Measurements from ENCODE around the gene SMS. TPM values are rescaled to one million over a fixed set of nuclear protein-coding genes. Genes with fewer than 3 reads are reported as not detected.

The SMS gene
- total RNA-seq, 1 experiment from 2014 or later = 131 TPM

DNA sequence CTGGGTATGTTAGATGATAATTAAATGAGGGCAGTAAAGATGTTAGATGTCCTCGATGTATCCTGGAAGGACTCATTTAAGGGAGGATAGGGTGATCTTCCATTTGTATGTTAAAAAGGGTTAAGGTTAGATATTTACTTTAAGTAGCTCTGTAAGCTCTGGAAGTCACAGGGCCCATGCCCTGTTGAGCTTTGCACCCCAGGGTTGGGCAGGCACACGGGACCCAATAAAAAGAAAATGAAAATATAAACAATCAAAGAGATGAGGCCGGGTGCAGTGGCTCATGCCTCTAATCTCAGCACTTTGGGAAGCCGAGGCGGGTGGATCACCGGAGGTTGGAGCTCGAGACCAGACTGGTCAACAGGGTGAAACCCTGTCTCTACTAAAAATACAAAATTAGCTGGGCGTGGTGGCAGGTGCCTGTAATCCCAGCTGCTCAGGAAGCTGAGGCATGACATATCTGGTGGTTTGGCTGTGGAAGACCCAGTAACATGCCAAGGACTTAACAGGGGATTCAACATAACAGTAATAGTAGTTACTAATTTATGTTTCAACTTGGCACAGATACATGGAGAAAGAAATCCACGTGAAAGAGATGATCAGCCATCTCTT, 74.7 kb downstream of the SMS start:
- no peak overlapping the region for H2AFZ ChIP-seq (ENCODE audit: low read length)
- no peak overlapping the region for H3K4me3 ChIP-seq (ENCODE audit: low read length)
- no peak overlapping the region for H3K4me2 ChIP-seq (ENCODE audit: low read depth, low read length, poor library complexity, severe bottlenecking)
- no peaks in the 10 kb centered on the region for H3K4me1 ChIP-seq (ENCODE audit: low read length)
- no peaks in the 10 kb centered on the region for H4K20me1 ChIP-seq (ENCODE audit: insufficient read depth, low read depth, low read length)
- no peaks in the 10 kb centered on the region for H3K79me2 ChIP-seq (ENCODE audit: low read length)
- no peak for DNase-seq
- H3K27ac ChIP-seq (ENCODE audit: low read length) = no peak overlapping the region
- H3K36me3 ChIP-seq (ENCODE audit: insufficient read depth, low read length) = no peaks in the 10 kb centered on the region
- no peak overlapping the region for H3K9ac ChIP-seq (ENCODE audit: low read length)
- H3K27me3 ChIP-seq (ENCODE audit: low read length) = no peaks in the 10 kb centered on the region
- H3K9me2 ChIP-seq (replicated peaks; ENCODE audit: insufficient read depth, low read length) = no peaks in the 10 kb centered on the region
- H3K9me3 ChIP-seq (ENCODE audit: low read length) = no peaks in the 10 kb centered on the region

DNA sequence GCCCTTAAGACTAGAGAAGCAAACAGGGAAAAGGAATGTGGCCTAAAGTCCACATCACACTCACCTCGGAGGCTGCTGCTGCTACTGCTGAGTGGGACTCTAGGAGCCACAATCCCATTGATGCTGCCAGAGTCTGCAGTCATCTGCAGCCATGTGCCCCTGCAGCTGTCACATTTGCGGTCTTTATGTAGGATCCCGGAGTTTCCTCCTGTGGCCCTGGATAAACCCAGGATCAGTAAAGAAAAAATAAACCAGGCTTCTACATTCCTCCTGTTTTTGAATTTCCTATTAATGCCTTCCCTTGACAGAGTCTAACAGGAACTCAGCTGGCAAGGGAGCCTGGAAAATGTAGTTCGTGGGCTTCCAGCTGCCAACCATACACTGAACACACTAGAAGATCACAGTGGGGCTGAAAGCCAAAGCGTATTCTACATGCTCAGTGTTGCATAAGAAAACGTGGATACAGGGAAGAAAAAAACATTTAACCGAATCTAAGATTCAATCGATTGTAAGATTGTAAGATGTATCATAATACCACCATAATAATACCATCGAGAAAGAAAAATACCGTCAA, 81.3 kb downstream of the SMS start:
- DNase-seq = no peak
- Histone ChIP-seq H3K9ac (ENCODE audit: low read length) (no peak overlapping the region), H3K27me3 (ENCODE audit: low read length) (no peaks in the 10 kb centered on the region), H3K9me3 (ENCODE audit: low read length) (no peaks in the 10 kb centered on the region), H3K4me1 (ENCODE audit: low read length) (no peaks in the 10 kb centered on the region), H3K27ac (ENCODE audit: low read length) (no peak overlapping the region), H3K9me2 (replicated peaks; ENCODE audit: insufficient read depth, low read length) (no peaks in the 10 kb centered on the region), H3K79me2 (ENCODE audit: low read length) (no peaks in the 10 kb centered on the region), H4K20me1 (ENCODE audit: insufficient read depth, low read depth, low read length) (no peaks in the 10 kb centered on the region), H3K4me2 (ENCODE audit: low read depth, low read length, poor library complexity, severe bottlenecking) (no peak overlapping the region), H3K36me3 (ENCODE audit: insufficient read depth, low read length) (no peaks in the 10 kb centered on the region), H2AFZ (ENCODE audit: low read length) (no peak overlapping the region), H3K4me3 (ENCODE audit: low read length) (no peak overlapping the region)

DNA sequence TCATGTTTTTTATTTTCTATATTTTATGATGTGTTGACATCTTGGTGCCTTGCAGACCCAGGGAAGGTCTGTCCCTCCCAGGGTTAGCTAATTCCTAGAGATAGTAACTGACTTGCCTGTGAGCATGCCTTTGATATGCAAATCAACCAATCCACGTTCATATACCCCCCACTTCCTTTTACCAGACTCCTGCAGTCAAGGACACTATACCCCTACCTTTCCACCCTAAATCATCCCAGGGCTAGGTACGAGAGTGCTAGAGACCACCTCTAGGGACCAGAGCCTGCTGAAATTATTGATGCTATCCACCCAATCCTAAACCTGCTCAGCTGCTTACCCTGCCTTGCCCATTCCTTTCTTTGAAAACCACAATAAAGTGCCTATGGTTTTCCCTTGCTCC, 84.1 kb downstream of the SMS start:
- H2AFZ ChIP-seq (ENCODE audit: low read length) = no peak overlapping the region
- no peaks in the 10 kb centered on the region for H3K9me3 ChIP-seq (ENCODE audit: low read length)
- no peak overlapping the region for H3K9ac ChIP-seq (ENCODE audit: low read length)
- no peak overlapping the region for H3K4me2 ChIP-seq (ENCODE audit: low read depth, low read length, poor library complexity, severe bottlenecking)
- H3K36me3 ChIP-seq (ENCODE audit: insufficient read depth, low read length) = no peaks in the 10 kb centered on the region
- no peak for DNase-seq
- H3K27me3 ChIP-seq (ENCODE audit: low read length) = no peaks in the 10 kb centered on the region
- no peaks in the 10 kb centered on the region for H4K20me1 ChIP-seq (ENCODE audit: insufficient read depth, low read depth, low read length)
- no peaks in the 10 kb centered on the region for H3K4me1 ChIP-seq (ENCODE audit: low read length)
- H3K9me2 ChIP-seq (replicated peaks; ENCODE audit: insufficient read depth, low read length) = no peaks in the 10 kb centered on the region
- H3K27ac ChIP-seq (ENCODE audit: low read length) = no peak overlapping the region
- no peak overlapping the region for H3K4me3 ChIP-seq (ENCODE audit: low read length)
- no peaks in the 10 kb centered on the region for H3K79me2 ChIP-seq (ENCODE audit: low read length)

DNA sequence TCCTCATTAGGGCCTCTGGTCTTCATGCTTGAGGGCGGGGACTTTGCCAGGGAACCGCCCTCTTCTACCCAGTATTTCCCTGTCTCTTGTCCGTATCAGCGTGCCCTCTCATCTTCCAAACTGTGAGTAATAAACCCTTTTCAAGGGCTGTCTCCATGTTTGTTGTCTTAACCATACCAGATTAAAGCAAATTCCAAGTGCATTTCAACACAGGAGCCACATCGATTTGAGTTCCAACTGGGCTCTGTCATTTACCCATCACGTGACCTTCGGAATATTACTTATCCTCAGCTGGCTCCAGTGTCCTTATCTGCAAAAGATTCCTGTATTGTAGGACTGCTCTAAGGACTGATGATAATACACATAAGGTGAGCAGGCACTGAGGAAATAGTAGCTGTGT, 85.2 kb downstream of the SMS start:
- no peaks in the 10 kb centered on the region for H3K27me3 ChIP-seq (ENCODE audit: low read length)
- H2AFZ ChIP-seq (ENCODE audit: low read length) = no peak overlapping the region
- H3K4me3 ChIP-seq (ENCODE audit: low read length) = no peak overlapping the region
- no peak overlapping the region for H3K9ac ChIP-seq (ENCODE audit: low read length)
- H3K4me2 ChIP-seq (ENCODE audit: low read depth, low read length, poor library complexity, severe bottlenecking) = no peak overlapping the region
- no peak for DNase-seq
- no peaks in the 10 kb centered on the region for H3K79me2 ChIP-seq (ENCODE audit: low read length)
- no peak overlapping the region for H3K27ac ChIP-seq (ENCODE audit: low read length)
- no peaks in the 10 kb centered on the region for H3K4me1 ChIP-seq (ENCODE audit: low read length)
- no peaks in the 10 kb centered on the region for H3K36me3 ChIP-seq (ENCODE audit: insufficient read depth, low read length)
- H4K20me1 ChIP-seq (ENCODE audit: insufficient read depth, low read depth, low read length) = no peaks in the 10 kb centered on the region
- H3K9me3 ChIP-seq (ENCODE audit: low read length) = no peaks in the 10 kb centered on the region
- no peaks in the 10 kb centered on the region for H3K9me2 ChIP-seq (replicated peaks; ENCODE audit: insufficient read depth, low read length)

DNA sequence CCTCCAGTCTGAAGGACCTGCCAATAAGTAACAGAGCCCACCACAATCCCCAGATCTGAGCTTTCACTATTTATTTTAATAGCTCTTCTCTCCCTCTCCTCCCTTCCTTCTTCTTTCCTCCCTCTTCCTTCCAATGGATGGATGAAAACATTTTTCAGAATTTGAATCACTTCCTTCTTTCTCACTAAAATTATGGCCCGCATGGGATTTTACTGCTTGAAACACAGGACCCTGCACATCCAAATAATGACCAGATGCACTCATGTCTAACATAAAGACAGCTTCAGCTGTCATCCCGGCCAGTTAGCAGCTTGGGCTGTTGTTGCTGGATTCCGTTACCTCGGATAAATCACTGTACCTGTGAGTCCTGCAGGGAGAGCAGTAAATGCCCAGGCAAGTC, 86.2 kb downstream of the SMS start:
- Histone ChIP-seq H3K79me2 (ENCODE audit: low read length) (no peaks in the 10 kb centered on the region), H3K9me3 (ENCODE audit: low read length) (no peaks in the 10 kb centered on the region), H3K4me3 (ENCODE audit: low read length) (no peak overlapping the region), H3K9me2 (replicated peaks; ENCODE audit: insufficient read depth, low read length) (no peaks in the 10 kb centered on the region), H4K20me1 (ENCODE audit: insufficient read depth, low read depth, low read length) (no peaks in the 10 kb centered on the region), H3K27ac (ENCODE audit: low read length) (no peak overlapping the region), H3K4me2 (ENCODE audit: low read depth, low read length, poor library complexity, severe bottlenecking) (no peak overlapping the region), H3K36me3 (ENCODE audit: insufficient read depth, low read length) (no peaks in the 10 kb centered on the region), H3K27me3 (ENCODE audit: low read length) (no peaks in the 10 kb centered on the region), H3K9ac (ENCODE audit: low read length) (no peak overlapping the region), H2AFZ (ENCODE audit: low read length) (no peak overlapping the region), H3K4me1 (ENCODE audit: low read length) (no peaks in the 10 kb centered on the region)
- DNase-seq = no peak

DNA sequence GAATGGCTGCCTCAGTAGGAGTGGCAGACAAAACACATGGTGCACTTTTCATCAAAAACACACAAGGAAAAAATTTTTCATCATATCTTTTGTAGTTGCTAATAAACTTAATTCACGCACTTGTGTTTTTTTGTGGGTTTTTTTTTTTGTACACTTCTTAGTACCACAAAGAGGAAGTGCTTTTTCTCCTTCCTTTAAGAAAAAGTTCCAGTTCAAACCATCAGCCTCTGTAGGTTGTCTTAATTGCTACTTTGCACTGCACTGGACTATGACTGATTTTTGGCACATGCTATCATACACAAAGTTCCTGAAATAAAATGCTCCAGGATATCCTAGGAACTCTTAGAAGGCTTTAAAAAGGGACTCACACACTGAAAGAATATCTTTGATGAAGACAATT, 91.6 kb downstream of the SMS start, which contains the start of gene PHEX:
PHEX (plus strand) TSS at position 242 of the 400 bp plus-strand sequence. CDS start 681 bp downstream, outside the sequence.
- Histone ChIP-seq H3K27me3 (ENCODE audit: low read length) (no peaks in the 10 kb centered on the region), H3K4me3 (ENCODE audit: low read length) (no peak within 1 kb of the TSS), H2AFZ (ENCODE audit: low read length) (no peak within 1 kb of the TSS), H3K36me3 (ENCODE audit: insufficient read depth, low read length) (no peaks in the 10 kb centered on the region), H3K4me1 (ENCODE audit: low read length) (no peaks in the 10 kb centered on the region), H3K27ac (ENCODE audit: low read length) (no peak within 1 kb of the TSS), H3K9me3 (ENCODE audit: low read length) (no peaks in the 10 kb centered on the region), H4K20me1 (ENCODE audit: insufficient read depth, low read depth, low read length) (no peaks in the 10 kb centered on the region), H3K9ac (ENCODE audit: low read length) (no peak within 1 kb of the TSS), H3K79me2 (ENCODE audit: low read length) (no peaks in the 10 kb centered on the region), H3K4me2 (ENCODE audit: low read depth, low read length, poor library complexity, severe bottlenecking) (no peak within 1 kb of the TSS), H3K9me2 (replicated peaks; ENCODE audit: insufficient read depth, low read length) (no peaks in the 10 kb centered on the region)
- DNase-seq = no peak

DNA sequence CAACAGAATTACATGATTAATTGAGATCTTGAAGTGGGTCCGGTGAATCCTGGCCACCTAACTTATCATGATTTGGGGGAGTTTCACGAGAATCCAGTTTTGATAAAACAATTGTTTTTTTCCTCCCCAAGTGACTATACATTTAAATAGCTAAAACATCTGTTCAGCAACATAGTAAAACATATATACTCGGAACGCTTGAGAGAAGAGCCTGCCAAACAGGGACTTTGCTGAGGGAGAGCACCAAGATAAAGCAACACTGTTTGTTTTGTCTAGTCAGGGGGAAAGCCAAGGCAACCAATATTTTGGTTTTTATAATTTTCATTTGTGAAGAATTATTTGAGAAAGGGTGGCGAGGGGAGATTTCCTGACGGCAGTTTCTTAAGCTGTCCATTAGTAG, 92.0 kb downstream of the SMS start:
- no peaks in the 10 kb centered on the region for H3K9me3 ChIP-seq (ENCODE audit: low read length)

DNA sequence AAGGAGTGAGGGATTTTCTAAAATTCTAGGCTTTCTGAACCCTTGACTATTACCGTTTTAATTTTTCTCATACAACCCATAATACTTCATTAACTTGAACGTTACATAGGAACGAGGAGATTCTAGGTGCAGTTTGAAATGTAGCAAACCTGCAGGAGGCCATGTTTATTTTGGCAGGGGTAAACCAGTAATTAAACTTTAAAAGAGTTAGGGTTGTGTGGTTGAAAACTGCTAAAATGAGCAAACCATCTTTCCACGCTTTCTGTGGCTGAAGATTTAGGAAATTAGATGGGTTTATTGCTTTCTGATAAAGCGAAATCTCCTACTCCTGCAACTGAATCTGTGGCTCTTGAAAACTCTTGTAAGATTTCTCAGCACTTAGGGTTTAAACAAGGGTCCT, 93.3 kb downstream of the SMS start:
- no peak overlapping the region for H3K4me2 ChIP-seq (ENCODE audit: low read depth, low read length, poor library complexity, severe bottlenecking)
- no peaks in the 10 kb centered on the region for H3K27me3 ChIP-seq (ENCODE audit: low read length)
- no peak overlapping the region for H3K27ac ChIP-seq (ENCODE audit: low read length)
- H3K36me3 ChIP-seq (ENCODE audit: insufficient read depth, low read length) = no peaks in the 10 kb centered on the region
- H3K79me2 ChIP-seq (ENCODE audit: low read length) = no peaks in the 10 kb centered on the region
- no peak overlapping the region for H3K9ac ChIP-seq (ENCODE audit: low read length)
- no peaks in the 10 kb centered on the region for H3K9me3 ChIP-seq (ENCODE audit: low read length)
- H4K20me1 ChIP-seq (ENCODE audit: insufficient read depth, low read depth, low read length) = no peaks in the 10 kb centered on the region
- DNase-seq = no peak
- H3K4me1 ChIP-seq (ENCODE audit: low read length) = no peaks in the 10 kb centered on the region
- H3K4me3 ChIP-seq (ENCODE audit: low read length) = no peak overlapping the region
- H2AFZ ChIP-seq (ENCODE audit: low read length) = no peak overlapping the region
- no peaks in the 10 kb centered on the region for H3K9me2 ChIP-seq (replicated peaks; ENCODE audit: insufficient read depth, low read length)

More for the DNA sequence above, 92.0 kb downstream of the SMS start:
- Histone ChIP-seq H3K9me2 (replicated peaks; ENCODE audit: insufficient read depth, low read length) (no peaks in the 10 kb centered on the region), H4K20me1 (ENCODE audit: insufficient read depth, low read depth, low read length) (no peaks in the 10 kb centered on the region), H3K9ac (ENCODE audit: low read length) (no peak overlapping the region), H3K4me2 (ENCODE audit: low read depth, low read length, poor library complexity, severe bottlenecking) (no peak overlapping the region), H3K27me3 (ENCODE audit: low read length) (no peaks in the 10 kb centered on the region), H3K4me1 (ENCODE audit: low read length) (no peaks in the 10 kb centered on the region), H3K4me3 (ENCODE audit: low read length) (no peak overlapping the region), H3K79me2 (ENCODE audit: low read length) (no peaks in the 10 kb centered on the region), H3K36me3 (ENCODE audit: insufficient read depth, low read length) (no peaks in the 10 kb centered on the region), H2AFZ (ENCODE audit: low read length) (no peak overlapping the region), H3K27ac (ENCODE audit: low read length) (no peak overlapping the region)
- DNase-seq = no peak
